Suprapubic skin (tissue), 4 donors: ENCODE data around the gene UMAD1. TPM values are rescaled to one million over a fixed set of nuclear protein-coding genes. Genes with fewer than 3 reads are reported as not detected.
"Not testable (repeated sequence)": the region's sequence is repeated elsewhere in the genome, so short reads cannot be mapped to it uniquely, and the experiment has no call there.

ENCODE experiments used
- DNase-seq, 2 donors: peaks; one replicate each; pipeline ENCODE4 v3.0.0-alpha.2; 2019; ENCODE audit warnings: low spot score in 2 of 2
- H3K27ac ChIP-seq: fragments of 200-600 bp; sonication (generic); one replicate; pipeline ENCODE4 v1.5.1; 2019
- H3K27me3 ChIP-seq: fragments of 200-600 bp; sonication (generic); one replicate; pipeline ENCODE4 v1.5.1; 2019
- H3K36me3 ChIP-seq: fragments of 200-600 bp; sonication (generic); one replicate; pipeline ENCODE4 v1.5.1; 2019
- H3K4me1 ChIP-seq: fragments of 200-600 bp; sonication (generic); one replicate; pipeline ENCODE4 v1.5.1; 2019
- H3K4me3 ChIP-seq: fragments of 200-600 bp; sonication (generic); one replicate; pipeline ENCODE4 v1.5.1; 2019; ENCODE audit warnings: mild to moderate bottlenecking
- H3K9me3 ChIP-seq: fragments of 200-600 bp; sonication (generic); one replicate; pipeline ENCODE4 v1.5.1; 2019
- EP300 ChIP-seq: sonication (generic); formaldehyde crosslinking; IDR thresholded peaks from one replicate; pipeline ENCODE4 v1.6.1; 2017; ENCODE audit warnings: antibody characterized with exemption
- POLR2A ChIP-seq, 2 donors: fragments of 450-650 bp; IDR thresholded peaks; one replicate each; pipeline ENCODE4 v1.6.1; 2017; ENCODE audit warnings: antibody characterized with exemption in 2 of 2, mild to moderate bottlenecking in 2 of 2, moderate library complexity in 2 of 2
- POLR2AphosphoS5 ChIP-seq, 3 donors: sonication (generic); formaldehyde crosslinking; IDR thresholded peaks; one replicate each; pipeline ENCODE4 v1.6.1; 2017; ENCODE audit warnings: antibody characterized with exemption in 3 of 3
- WGBS: methylation state at CpG from one replicate; pipeline ENCODE4 v1.1.5; 2018; 5-methylcytosine and 5-hydroxymethylcytosine counted together
- total RNA-seq, 4 donors: library from RNA; depleted of rRNA; stranded (reverse); fragments of >200 nt; gene quantifications; one replicate each; pipeline ENCODE4 v1.1.0, GENCODE V29; 2016
- TF ChIP-seq, protein P1 (sequence below), 2 donors: fragments of 200-600 bp in 1 of 2; fragments of 450-650 bp in 1 of 2; sonication (generic) in 1 of 2; IDR thresholded peaks; one replicate each; pipeline ENCODE4 v1.5.1; 2016 to 2019; ENCODE audit warnings: antibody characterized with exemption in 2 of 2, mild to moderate bottlenecking in 1 of 2, moderate library complexity in 1 of 2

UMAD1 gene
- total RNA-seq, 4 donors from 2014 or later: 9.3 to 28.9 (median 17.7) TPM

DNA sequence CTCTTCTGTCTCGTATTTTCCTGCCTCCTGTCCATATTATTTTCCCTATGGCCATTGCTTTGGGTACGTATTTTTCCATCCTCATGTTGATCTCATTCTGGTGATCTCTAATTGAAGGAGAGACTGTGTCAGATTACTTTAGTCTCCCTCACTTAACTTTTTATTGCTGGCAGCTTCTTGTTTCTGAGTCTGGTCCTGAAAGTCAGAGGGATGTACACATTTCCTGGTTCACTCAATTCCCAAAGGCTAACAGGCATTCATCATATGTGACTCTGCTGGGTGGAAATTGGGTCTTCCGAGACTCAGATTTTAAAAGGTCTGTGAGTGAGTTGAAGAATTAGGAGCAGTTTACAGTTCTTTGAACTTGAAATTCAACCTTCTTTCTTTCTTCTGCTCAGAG lies 10.9 kb downstream of the UMAD1 start:
- H3K4me1 ChIP-seq: peaks cover 6% of the 10 kb centered on the region
- no peaks in the 10 kb centered on the region for H3K27me3 ChIP-seq
- no peaks in the 10 kb centered on the region for H3K36me3 ChIP-seq
- H3K4me3 ChIP-seq: no peak overlapping the region
- TF ChIP-seq, protein P1, sequence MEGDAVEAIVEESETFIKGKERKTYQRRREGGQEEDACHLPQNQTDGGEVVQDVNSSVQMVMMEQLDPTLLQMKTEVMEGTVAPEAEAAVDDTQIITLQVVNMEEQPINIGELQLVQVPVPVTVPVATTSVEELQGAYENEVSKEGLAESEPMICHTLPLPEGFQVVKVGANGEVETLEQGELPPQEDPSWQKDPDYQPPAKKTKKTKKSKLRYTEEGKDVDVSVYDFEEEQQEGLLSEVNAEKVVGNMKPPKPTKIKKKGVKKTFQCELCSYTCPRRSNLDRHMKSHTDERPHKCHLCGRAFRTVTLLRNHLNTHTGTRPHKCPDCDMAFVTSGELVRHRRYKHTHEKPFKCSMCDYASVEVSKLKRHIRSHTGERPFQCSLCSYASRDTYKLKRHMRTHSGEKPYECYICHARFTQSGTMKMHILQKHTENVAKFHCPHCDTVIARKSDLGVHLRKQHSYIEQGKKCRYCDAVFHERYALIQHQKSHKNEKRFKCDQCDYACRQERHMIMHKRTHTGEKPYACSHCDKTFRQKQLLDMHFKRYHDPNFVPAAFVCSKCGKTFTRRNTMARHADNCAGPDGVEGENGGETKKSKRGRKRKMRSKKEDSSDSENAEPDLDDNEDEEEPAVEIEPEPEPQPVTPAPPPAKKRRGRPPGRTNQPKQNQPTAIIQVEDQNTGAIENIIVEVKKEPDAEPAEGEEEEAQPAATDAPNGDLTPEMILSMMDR (IDR thresholded peaks at IDR 0.05): no peak
- no peak overlapping the region for H3K27ac ChIP-seq
- no peak for DNase-seq
- 45% methylated on average over 3 of the region's 3 CpGs for WGBS
- no peaks in the 10 kb centered on the region for H3K9me3 ChIP-seq

DNA sequence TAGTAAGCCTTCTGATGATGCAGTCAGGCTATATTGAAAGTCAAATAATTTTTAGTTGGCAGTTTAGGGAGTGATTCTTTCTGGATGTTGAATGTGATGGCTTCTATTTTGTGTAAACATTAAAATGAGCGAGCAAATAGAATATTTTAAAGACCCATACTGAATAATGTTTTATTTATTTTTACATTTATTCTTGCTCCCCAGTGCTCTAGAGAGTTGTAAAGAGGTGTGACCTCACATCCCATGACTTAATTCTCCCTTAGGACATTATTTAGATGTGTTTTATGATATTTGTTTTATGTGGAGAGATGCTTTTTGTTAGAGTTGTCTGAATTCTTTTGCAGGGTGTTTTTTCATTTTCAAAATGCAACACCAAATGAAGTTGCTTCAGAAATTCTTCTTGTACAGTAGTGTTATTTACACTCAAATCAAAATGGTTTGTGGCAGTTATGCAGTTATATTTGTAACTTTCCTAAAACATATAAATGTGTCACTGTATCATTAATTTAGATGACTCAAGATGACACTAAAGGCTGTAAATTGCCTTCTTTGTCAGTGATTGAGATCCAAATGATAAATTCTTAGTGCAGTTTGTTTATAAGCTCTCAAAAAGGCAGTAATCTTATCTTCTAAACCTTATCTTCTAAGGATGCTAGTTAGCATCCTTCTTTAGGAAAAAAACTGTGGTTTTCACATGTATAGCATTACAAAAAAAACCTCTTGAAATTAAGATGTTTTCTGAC lies 12.4 kb downstream of the UMAD1 start:
- DNase-seq: no peak
- H3K36me3 ChIP-seq: no peaks in the 10 kb centered on the region
- H3K27me3 ChIP-seq: no peaks in the 10 kb centered on the region
- H3K4me1 ChIP-seq: peaks cover 6% of the 10 kb centered on the region
- no peak overlapping the region for H3K27ac ChIP-seq
- TF ChIP-seq EP300: no peak
- 88% methylated on average over 1 of the region's 1 CpG for WGBS
- no peak overlapping the region for H3K4me3 ChIP-seq
- no peaks in the 10 kb centered on the region for H3K9me3 ChIP-seq

DNA sequence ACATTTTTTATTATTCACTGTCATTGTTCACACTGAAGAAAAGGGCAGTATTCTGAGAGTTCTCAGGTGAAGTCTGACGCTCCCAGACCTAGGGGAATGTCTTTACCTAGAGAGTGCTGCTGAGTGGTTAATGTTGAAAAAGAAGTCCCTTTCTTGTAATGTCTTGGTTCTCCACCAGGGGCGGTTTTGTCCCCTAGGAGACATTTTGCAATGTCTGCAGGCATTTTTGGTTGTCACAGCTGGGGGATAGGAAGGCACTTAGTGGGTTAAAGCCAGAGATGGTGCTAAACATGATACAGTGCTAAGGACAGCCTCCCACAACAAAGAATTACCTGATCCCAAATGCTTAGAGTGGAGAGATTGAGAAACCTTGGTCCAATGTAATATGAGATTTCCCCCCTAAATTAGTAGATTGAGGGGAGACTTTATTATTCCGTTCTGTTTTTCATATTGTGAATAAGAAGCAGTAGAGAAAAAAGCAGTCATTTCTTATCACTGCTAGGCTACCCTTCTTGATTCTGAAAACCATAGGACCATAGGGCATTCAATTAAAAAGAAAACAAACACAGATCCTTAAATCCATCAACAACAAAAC lies 13.1 kb downstream of the UMAD1 start:
- no peak overlapping the region for H3K4me3 ChIP-seq
- H3K27ac ChIP-seq: no peak overlapping the region
- peaks cover 6% of the 10 kb centered on the region for H3K4me1 ChIP-seq
- H3K27me3 ChIP-seq: no peaks in the 10 kb centered on the region
- no peaks in the 10 kb centered on the region for H3K36me3 ChIP-seq
- TF ChIP-seq EP300 (no peak), POLR2A (IDR thresholded peaks at IDR 0.05) (no peak), POLR2AphosphoS5 (IDR thresholded peaks at IDR 0.05) (no peak)
- TF ChIP-seq, protein P1 (IDR thresholded peaks at IDR 0.05): peak in 1 of 2 donors; percentile 15
- WGBS: 78% methylated on average over 3 of the region's 3 CpGs
- no peak for DNase-seq
- H3K9me3 ChIP-seq: no peaks in the 10 kb centered on the region

DNA sequence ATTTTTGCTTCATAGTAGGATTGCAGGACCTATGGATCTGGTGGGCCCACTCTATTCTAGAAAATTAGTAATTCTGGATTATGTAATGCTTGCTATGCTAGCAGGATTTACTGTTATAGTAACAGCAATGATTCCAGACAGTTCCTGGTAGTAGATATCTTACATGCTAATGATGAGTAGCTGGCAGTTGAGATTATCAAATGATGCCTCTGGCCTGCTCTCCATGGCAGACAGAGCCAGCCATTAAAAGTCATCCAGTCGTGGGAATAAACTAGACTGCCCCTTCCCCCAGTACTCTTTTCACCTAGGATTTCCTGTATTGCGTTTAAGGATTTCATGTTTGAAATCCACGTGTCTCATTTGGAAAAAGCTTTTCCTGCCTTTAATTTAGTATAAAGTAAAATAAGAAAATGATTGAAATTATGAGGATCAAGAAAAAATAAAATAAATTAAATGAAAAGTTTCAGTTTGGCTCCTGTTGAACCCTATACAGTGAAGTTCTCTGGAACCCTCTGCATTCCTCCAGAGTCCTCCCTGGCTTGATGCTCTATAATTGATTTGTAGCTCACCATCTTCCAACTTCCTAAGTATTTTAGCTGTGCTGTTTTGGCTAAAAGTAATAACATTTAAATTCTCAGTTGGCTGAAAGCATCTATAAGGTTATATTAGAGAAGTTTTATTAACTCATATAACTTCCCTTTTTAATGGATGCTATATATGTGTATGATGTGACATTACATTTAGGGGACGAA lies 14.6 kb downstream of the UMAD1 start:
- H3K9me3 ChIP-seq: no peaks in the 10 kb centered on the region
- TF ChIP-seq POLR2AphosphoS5 (IDR thresholded peaks at IDR 0.05): no peak
- no peaks in the 10 kb centered on the region for H3K27me3 ChIP-seq
- no peak overlapping the region for H3K4me3 ChIP-seq
- no peaks in the 10 kb centered on the region for H3K36me3 ChIP-seq
- peaks cover 6% of the 10 kb centered on the region for H3K4me1 ChIP-seq
- WGBS: 78% methylated on average over 4 of the region's 4 CpGs
- H3K27ac ChIP-seq: no peak overlapping the region
- no peak for DNase-seq

DNA sequence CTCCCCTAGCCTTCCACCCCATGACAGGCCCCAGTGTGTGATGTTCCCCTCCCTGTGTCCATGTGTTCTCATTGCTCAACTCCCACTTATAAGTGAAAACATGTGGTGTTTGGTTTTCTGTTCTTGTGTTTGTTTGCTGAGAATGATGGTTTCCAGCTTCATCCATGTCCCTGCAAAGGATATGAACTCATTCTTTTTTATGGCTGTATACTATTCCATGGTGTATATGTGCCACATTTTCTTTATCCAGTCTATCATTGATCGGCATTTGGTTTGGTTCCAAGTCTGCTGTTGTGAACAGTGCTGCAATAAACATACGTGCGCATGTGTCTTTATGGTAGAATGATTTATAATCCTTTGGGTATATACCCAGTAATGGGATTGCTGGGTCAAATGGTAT lies 15.9 kb downstream of the UMAD1 start:
- 98% methylated on average over 3 of the region's 3 CpGs for WGBS
- H3K27ac ChIP-seq, H3K4me3 ChIP-seq, H3K4me1 ChIP-seq, H3K27me3 ChIP-seq, H3K9me3 ChIP-seq, DNase-seq, H3K36me3 ChIP-seq: not testable (repeated sequence)

DNA sequence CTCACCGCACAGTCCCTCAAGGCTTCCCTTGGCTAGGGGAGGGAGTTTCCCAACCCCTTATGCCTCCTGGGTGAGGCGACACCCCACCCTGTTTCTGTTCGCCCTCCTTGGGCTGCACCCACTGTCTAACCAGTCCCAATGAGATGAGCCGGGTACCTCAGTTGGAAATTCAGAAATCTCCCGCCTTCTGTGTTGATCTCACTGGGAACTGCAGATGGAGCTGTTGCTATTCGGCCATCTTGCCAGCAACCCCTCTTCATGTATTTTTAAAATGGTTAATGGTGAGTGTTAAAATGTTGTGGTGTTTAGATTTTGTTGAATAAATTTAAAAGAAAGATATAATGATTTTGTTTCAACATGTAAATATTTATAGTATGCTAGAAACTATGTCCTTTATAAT lies 22.0 kb downstream of the UMAD1 start:
- WGBS: 89% methylated on average over 5 of the region's 6 CpGs

More for the DNA sequence above, 22.0 kb downstream of the UMAD1 start:
- H3K9me3 ChIP-seq: no peaks in the 10 kb centered on the region
- DNase-seq: no peak
- peaks cover 5% of the 10 kb centered on the region for H3K4me1 ChIP-seq
- no peaks in the 10 kb centered on the region for H3K27me3 ChIP-seq
- no peak overlapping the region for H3K4me3 ChIP-seq
- TF ChIP-seq POLR2AphosphoS5 (IDR thresholded peaks at IDR 0.05): no peak
- no peak for TF ChIP-seq POLR2A (IDR thresholded peaks at IDR 0.05)
- no peak for TF ChIP-seq EP300
- TF ChIP-seq, protein P1 (IDR thresholded peaks at IDR 0.05): no peak
- H3K27ac ChIP-seq: no peak overlapping the region
- H3K36me3 ChIP-seq: no peaks in the 10 kb centered on the region
